Neutrophil (primary cell): ENCODE measurements around the gene TDP1.

Experiments used
- H3K27ac ChIP-seq: fragments of 200-600 bp; sonication (generic); 2 replicates; pipeline ENCODE4 v1.5.1; 2016; ENCODE audit warnings: mild to moderate bottlenecking, moderate library complexity
- H3K27me3 ChIP-seq: fragments of 200-600 bp; sonication (generic); 2 replicates; pipeline ENCODE4 v1.6.0; 2016; ENCODE audit warnings: mild to moderate bottlenecking
- H3K36me3 ChIP-seq: fragments of 200-600 bp; sonication (generic); 2 replicates; pipeline ENCODE4 v1.5.1; 2017
- H3K4me1 ChIP-seq, 2 experiments: fragments of 200-600 bp in 1 of 2; sonication (generic) in 1 of 2; 1 replicate in 1 of 2; 2 replicates in 1 of 2; pipeline versions ENCODE4 v1.5.1 to v1.6.1; 2013 to 2016; ENCODE audit warnings: low read depth in 1 of 2, low read length in 1 of 2, mild to moderate bottlenecking in 1 of 2, moderate library complexity in 1 of 2; ENCODE audit not compliant: control insufficient read depth in 1 of 2, insufficient read depth in 1 of 2
- H3K4me3 ChIP-seq, 2 experiments: fragments of 200-600 bp in 1 of 2; sonication (generic) in 1 of 2; 1 replicate in 1 of 2; 2 replicates in 1 of 2; pipeline ENCODE4 v1.5.1; 2013 to 2016; ENCODE audit warnings: low read depth in 1 of 2, low read length in 1 of 2, mild to moderate bottlenecking in 1 of 2, moderate library complexity in 1 of 2
- H3K9me3 ChIP-seq: fragments of 200-600 bp; sonication (generic); 2 replicates; pipeline ENCODE4 v1.5.1; 2016
- TF ChIP-seq, protein P1 (sequence below): fragments of 200-600 bp; sonication (generic); IDR thresholded peaks from 2 replicates; pipeline ENCODE4 v1.5.1; 2016; ENCODE audit warnings: antibody characterized with exemption

The TDP1 gene

DNA sequence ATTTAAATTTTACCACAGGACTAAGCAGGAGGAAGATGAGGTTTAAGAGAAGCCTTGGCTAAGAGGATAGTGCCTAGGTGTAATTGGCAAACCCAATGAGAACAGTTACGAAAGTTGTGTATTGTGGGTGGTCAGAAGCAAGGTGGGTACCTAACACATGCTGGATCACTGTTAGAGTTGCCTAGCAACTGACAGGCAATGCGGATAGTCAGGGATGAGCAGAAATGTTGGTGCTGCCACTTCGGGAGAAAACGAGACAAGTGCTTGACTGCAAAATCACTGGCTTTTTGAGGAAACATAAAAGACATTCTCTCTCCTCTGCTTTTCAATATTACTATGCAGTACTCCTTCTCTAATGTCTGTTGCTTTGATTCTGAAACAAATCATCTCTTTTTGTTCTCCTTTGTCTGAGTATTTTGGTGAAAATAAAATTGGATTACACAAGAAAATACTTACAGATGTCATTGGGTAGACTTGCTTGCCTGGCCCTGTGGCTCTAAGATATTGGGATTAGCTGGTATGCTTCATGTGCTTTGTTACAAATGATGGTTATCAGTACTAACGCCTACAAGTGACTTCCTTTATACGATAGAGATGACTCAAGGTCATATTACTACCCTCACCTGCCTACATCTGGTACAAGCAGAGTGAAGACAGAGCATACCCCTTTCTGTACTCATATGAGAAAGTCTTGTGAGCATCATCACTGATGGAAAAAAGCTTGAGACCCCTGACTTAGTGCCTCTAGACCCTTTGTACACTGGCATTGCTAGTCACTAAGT, 48.0 kb downstream of the TDP1 start:
- H3K9me3 ChIP-seq, result no peaks in the 10 kb centered on the region
- TF ChIP-seq, protein P1, sequence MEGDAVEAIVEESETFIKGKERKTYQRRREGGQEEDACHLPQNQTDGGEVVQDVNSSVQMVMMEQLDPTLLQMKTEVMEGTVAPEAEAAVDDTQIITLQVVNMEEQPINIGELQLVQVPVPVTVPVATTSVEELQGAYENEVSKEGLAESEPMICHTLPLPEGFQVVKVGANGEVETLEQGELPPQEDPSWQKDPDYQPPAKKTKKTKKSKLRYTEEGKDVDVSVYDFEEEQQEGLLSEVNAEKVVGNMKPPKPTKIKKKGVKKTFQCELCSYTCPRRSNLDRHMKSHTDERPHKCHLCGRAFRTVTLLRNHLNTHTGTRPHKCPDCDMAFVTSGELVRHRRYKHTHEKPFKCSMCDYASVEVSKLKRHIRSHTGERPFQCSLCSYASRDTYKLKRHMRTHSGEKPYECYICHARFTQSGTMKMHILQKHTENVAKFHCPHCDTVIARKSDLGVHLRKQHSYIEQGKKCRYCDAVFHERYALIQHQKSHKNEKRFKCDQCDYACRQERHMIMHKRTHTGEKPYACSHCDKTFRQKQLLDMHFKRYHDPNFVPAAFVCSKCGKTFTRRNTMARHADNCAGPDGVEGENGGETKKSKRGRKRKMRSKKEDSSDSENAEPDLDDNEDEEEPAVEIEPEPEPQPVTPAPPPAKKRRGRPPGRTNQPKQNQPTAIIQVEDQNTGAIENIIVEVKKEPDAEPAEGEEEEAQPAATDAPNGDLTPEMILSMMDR, result no peak
- H3K36me3 ChIP-seq, result peaks cover 68% of the 10 kb centered on the region
- H3K4me3 ChIP-seq, result no peak overlapping the region
- H3K27me3 ChIP-seq, result no peaks in the 10 kb centered on the region
- no peaks in the 10 kb centered on the region for H3K4me1 ChIP-seq
- no peak overlapping the region for H3K27ac ChIP-seq

DNA sequence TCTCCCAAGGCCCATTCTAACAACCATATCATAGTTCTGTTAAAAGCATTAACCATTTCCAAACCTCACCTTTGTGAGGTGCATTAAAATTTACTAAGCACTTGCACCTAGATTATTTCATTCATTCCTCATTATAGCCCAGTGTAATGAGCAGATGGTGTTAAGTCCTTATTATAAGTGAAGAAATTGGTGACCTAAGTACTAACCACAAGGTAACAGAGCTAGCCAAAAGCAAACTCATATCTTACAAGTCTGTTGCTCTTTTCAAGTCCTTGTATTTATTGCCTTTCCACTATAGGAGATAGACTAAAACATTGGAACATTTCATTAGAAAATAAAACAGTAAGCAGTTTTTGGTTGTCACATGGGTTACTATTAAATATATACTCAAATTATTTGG, 49.7 kb downstream of the TDP1 start:
- Histone ChIP-seq H3K36me3 (peaks cover 67% of the 10 kb centered on the region), H3K4me3 (no peak overlapping the region), H3K27me3 (no peaks in the 10 kb centered on the region), H3K4me1 (no peaks in the 10 kb centered on the region), H3K9me3 (no peaks in the 10 kb centered on the region), H3K27ac (no peak overlapping the region)
- TF ChIP-seq, protein P1, result no peak

DNA sequence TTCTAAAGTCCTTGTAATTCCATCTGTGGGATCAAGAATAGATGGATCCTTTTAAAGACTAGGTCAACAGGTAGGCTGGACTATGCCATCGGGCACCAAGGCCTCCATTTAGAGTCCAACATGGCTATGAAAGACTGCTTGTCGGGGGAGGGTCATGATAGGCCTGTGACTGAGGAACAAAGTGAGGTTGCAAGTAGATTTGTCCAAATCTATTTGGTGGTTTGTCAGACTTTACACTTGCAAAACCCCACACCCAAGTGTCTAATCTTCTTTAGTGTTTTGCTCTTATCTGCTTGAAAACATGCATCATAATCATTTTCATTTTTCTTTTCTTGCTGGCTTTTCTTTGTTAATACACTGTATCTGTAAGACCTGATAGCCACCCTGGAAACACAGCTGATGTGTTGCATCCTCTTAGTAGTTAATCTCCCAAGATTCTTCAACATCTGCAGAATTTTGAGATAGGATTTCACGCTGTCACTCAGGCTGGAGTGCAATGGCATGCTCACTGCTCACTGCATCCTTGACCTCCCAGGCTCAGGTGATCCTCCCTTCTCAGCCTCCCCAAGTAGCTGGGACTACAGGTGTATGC, 50.3 kb downstream of the TDP1 start:
- no peak overlapping the region for H3K27ac ChIP-seq
- TF ChIP-seq, protein P1, result no peak
- no peak overlapping the region for H3K4me3 ChIP-seq
- no peaks in the 10 kb centered on the region for H3K27me3 ChIP-seq
- H3K9me3 ChIP-seq, result no peaks in the 10 kb centered on the region
- no peaks in the 10 kb centered on the region for H3K4me1 ChIP-seq
- peaks cover 69% of the 10 kb centered on the region for H3K36me3 ChIP-seq

DNA sequence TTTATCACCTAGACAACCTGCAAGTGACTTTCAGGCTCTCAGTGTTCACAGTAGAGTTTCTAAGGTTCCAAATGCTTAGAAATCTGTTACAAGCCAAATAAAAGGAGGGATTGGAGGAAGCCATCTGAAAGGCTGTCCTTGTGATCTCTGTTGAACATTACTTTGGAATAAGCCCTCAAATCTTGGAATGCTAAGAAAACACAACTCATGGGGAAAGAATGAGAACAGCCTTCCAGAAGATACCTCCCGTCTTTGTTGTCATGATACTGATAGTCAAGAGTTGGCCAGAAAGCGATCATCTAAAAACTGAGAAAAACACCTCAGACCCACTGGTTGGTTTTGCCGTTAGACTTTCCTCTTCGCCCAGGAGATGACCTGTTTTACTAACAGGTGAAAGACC, 61.6 kb downstream of the TDP1 start:
- H3K36me3 ChIP-seq, result peaks cover 83% of the 10 kb centered on the region

DNA sequence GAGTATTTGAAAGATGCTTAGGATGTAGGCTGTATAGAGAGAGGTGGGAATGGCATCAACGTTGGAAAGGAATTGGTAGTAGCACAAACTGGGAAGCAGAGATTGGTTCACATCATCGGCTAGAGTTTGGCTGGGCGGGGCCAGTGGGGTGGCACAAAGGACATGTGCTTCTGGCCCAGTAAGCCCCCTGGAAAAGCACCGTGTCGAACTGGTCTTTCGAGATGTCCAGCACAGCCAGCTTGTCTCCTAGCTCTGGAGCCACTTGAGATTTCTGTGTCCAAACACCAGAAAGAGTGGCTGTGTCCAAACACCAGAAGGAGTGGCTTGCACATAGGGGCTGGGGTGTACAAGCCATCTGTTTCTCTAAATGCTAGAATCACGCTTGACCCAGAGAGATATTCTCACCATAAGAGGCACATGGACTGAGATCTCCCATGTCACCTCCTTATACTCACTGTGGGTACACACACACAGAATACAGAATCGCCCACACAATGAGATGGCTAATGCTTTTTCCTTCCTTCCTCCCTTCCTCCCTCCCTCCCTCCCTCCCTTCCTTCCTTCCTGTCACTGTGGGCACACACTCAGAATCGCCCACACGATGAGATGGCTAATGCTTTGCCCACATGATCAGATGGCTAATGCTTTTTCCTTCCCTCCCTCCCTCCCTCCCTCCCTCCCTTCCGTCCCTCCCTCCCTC, 64.2 kb downstream of the TDP1 start:
- H3K4me1 ChIP-seq, result no peaks in the 10 kb centered on the region
- H3K36me3 ChIP-seq, result peaks cover 88% of the 10 kb centered on the region
- H3K27ac ChIP-seq, result no peak overlapping the region
- no peaks in the 10 kb centered on the region for H3K9me3 ChIP-seq
- no peaks in the 10 kb centered on the region for H3K27me3 ChIP-seq
- TF ChIP-seq, protein P1, result no peak
- no peak overlapping the region for H3K4me3 ChIP-seq

More for the DNA sequence above, 61.6 kb downstream of the TDP1 start:
- no peak overlapping the region for H3K4me3 ChIP-seq
- H3K4me1 ChIP-seq, result no peaks in the 10 kb centered on the region
- H3K27ac ChIP-seq, result no peak overlapping the region
- TF ChIP-seq, protein P1, result no peak
- no peaks in the 10 kb centered on the region for H3K27me3 ChIP-seq
- H3K9me3 ChIP-seq, result no peaks in the 10 kb centered on the region
